Pancreas (tissue), 10 donors: ENCODE results near the gene UNK. TPM values are rescaled to one million over a fixed set of nuclear protein-coding genes. Genes with fewer than 3 reads are reported as not detected.

Experiments used
- ATAC-seq, 4 donors: fragments of 200-7000 bp; cut with Tn5 transposase; one replicate each; pipeline versions ENCODE4 v1.8.0 to v1.9.1; 2020; ENCODE audit warnings: mild to moderate bottlenecking in 4 of 4, moderate library complexity in 4 of 4
- DNase-seq, 6 donors: peaks; one replicate each; pipeline ENCODE4 v3.0.0-alpha.2; 2020
- FAIRE-seq: peaks from 2 replicates; lab custom pipeline; 2012; peaks lifted over from hg19 to GRCh38; lab: Jason Lieb, UNC
- H3K27ac ChIP-seq, 4 donors: fragments of 200-600 bp; sonication (generic); 1 replicate in 3 of 4; 2 replicates in 1 of 4; pipeline versions ENCODE4 v1.5.0 to v1.8.0; 2020
- H3K27me3 ChIP-seq, 4 donors: fragments of 200-600 bp; one replicate each; pipeline ENCODE4 v1.8.0; 2021
- H3K36me3 ChIP-seq, 3 donors: fragments of 200-600 bp; sonication (generic) in 1 of 3; one replicate each; pipeline versions ENCODE4 v1.5.0 to v1.8.0; 2020 to 2021
- H3K4me1 ChIP-seq, 3 donors: fragments of 200-600 bp; one replicate each; pipeline ENCODE4 v1.8.0; 2021
- H3K4me3 ChIP-seq, 4 donors: fragments of 200-600 bp; sonication (generic) in 2 of 4; one replicate each; pipeline versions ENCODE4 v1.5.0 to v1.8.0; 2020 to 2021
- H3K9me3 ChIP-seq, 4 donors: fragments of 200-600 bp; one replicate each; pipeline ENCODE4 v1.8.0; 2021
- CTCF ChIP-seq, 4 donors: fragments of 200-600 bp; sonication (generic) in 3 of 4; IDR thresholded peaks; one replicate each; pipeline versions ENCODE4 v1.5.0 to v1.8.0; 2021; ENCODE audit warnings: antibody characterized with exemption in 4 of 4
- WGBS, 2 donors: extraction: QIAGEN DNeasy Blood & Tissue Kit; methylation state at CpG; one replicate each; pipeline ENCODE4 v1.1.7; 2013; 5-methylcytosine and 5-hydroxymethylcytosine counted together
- intact Hi-C, 3 donors: fragments of 100-400 bp; cut with DNase I; formaldehyde crosslinking; loops; one replicate each; pipeline versions ENCODE4 v1.11.1 to v1.14.2; 2022
- polyA plus RNA-seq, 2 donors: library from polyadenylated mRNA; stranded (reverse); fragments of 200-250 nt; gene quantifications; one replicate each; pipeline ENCODE4 v1.2.3, GENCODE V29; 2013
- total RNA-seq, 6 donors: library from RNA; stranded (reverse); fragmentation: NEBNext Ultra II Directional in 4 of 6; extraction: Animal tissue kit (Norgen Biotek cat#: 25700) in 4 of 6; gene quantifications; one replicate each; pipeline versions ENCODE4 v1.2.1 to v1.2.4, GENCODE V29; 2021 to 2023
- donor health status: healthy with polysubstance abuse.
- donor health status: DM: no; HTN: no; CAD: no; lungs with moderate emphysema.
- donor health status: DM: no; HTN: no; CAD: no.
- donor health status: control.
- donor health status: control.
- donor health status: Bipolar disorder and iron deficiency.
- donor health status: DM: yes; HTN: yes; CAD: no.
- donor health status: DM: no; HTN: no; CAD: no.
- donor health status: DM: no; HTN: no; CAD: no.
- donor health status: DM: yes; HTN: yes; CAD: no.

Gene UNK
- total and polyA plus RNA-seq, 8 donors: 12.8 to 28.9 (median 15.3) TPM

- no peaks in the 10 kb centered on the region for H3K36me3 ChIP-seq
Observed at GRCh38 chr17:75739174-75739573, 45.4 kb upstream of the UNK start.

GRCh38 chr17:75739801-75740200 lies 44.8 kb upstream of the UNK start:
- H3K4me3 ChIP-seq: no peak overlapping the region
- no peaks in the 10 kb centered on the region for H3K27me3 ChIP-seq
- FAIRE-seq (no peak), DNase-seq (no peak), ATAC-seq (no peak)
- 88 to 93% methylated on average over 14 of the region's 14 CpGs for WGBS, 2 donors
- H3K4me1 ChIP-seq: no peaks in the 10 kb centered on the region
- H3K27ac ChIP-seq: no peak overlapping the region
- no peak for TF ChIP-seq CTCF (IDR thresholded peaks at IDR 0.05)
- intact Hi-C loops: loop anchor here in 1 of 3 donors (10.0 kb wide), 1 partner anchor 65 kb away; no protein-coding TSS in a partner anchor
- H3K9me3 ChIP-seq: no peaks in the 10 kb centered on the region
- no peaks in the 10 kb centered on the region for H3K36me3 ChIP-seq

More at GRCh38 chr17:75739174-75739573, 45.4 kb upstream of the UNK start:
- TF ChIP-seq CTCF (IDR thresholded peaks at IDR 0.05): no peak
- intact Hi-C loops: no loop called here
- WGBS, 2 donors: 93 to 96% methylated on average over 7 of the region's 7 CpGs
- DNase-seq (no peak), FAIRE-seq (no peak), ATAC-seq (no peak)
- Histone ChIP-seq H3K4me1 (no peaks in the 10 kb centered on the region), H3K27me3 (no peaks in the 10 kb centered on the region), H3K4me3 (no peak overlapping the region), H3K9me3 (no peaks in the 10 kb centered on the region), H3K27ac (no peak overlapping the region)

- no peak for TF ChIP-seq CTCF (IDR thresholded peaks at IDR 0.05)
- Histone ChIP-seq H3K27ac (no peak overlapping the region), H3K27me3 (no peaks in the 10 kb centered on the region), H3K4me3 (no peak overlapping the region), H3K4me1 (no peaks in the 10 kb centered on the region), H3K36me3 (no peaks in the 10 kb centered on the region), H3K9me3 (no peaks in the 10 kb centered on the region)
- DNase-seq (peak in 1 of 6 donors; percentile 57), ATAC-seq (no peak), FAIRE-seq (no peak)
- intact Hi-C loops: loop anchor here in 1 of 3 donors (10.0 kb wide), 1 partner anchor 65 kb away; no protein-coding TSS in a partner anchor
- 88 to 90% methylated on average over 17 of the region's 17 CpGs for WGBS, 2 donors
Observed at GRCh38 chr17:75740215-75740614, 44.4 kb upstream of the UNK start.

GRCh38 chr17:75740631-75741077 lies 44.0 kb upstream of the UNK start:
- WGBS, 2 donors: 85 to 87% methylated on average over 17 of the region's 17 CpGs
- Histone ChIP-seq H3K36me3 (no peaks in the 10 kb centered on the region), H3K27me3 (no peaks in the 10 kb centered on the region), H3K9me3 (no peaks in the 10 kb centered on the region), H3K4me3 (no peak overlapping the region), H3K27ac (no peak overlapping the region), H3K4me1 (no peaks in the 10 kb centered on the region)
- ATAC-seq (no peak), DNase-seq (peak in 1 of 6 donors; percentile 65), FAIRE-seq (no peak)
- TF ChIP-seq CTCF (IDR thresholded peaks at IDR 0.05): no peak
- intact Hi-C loops: loop anchor here in 1 of 3 donors (10.0 kb wide), 1 partner anchor 66 kb away; no protein-coding TSS in a partner anchor

GRCh38 chr17:75742337-75742736 lies 42.3 kb upstream of the UNK start:
- no peaks in the 10 kb centered on the region for H3K27me3 ChIP-seq
- H3K36me3 ChIP-seq: no peaks in the 10 kb centered on the region
- intact Hi-C loops: loop anchor here in 1 of 3 donors (10.0 kb wide), 1 partner anchor 68 kb away; no protein-coding TSS in a partner anchor
- DNase-seq (peak in 1 of 6 donors; percentile 59), FAIRE-seq (no peak), ATAC-seq (no peak)
- H3K4me1 ChIP-seq: no peaks in the 10 kb centered on the region
- no peak overlapping the region for H3K27ac ChIP-seq
- 87 to 93% methylated on average over 22 to 25 of the region's 25 CpGs for WGBS, 2 donors
- TF ChIP-seq CTCF (IDR thresholded peaks at IDR 0.05): no peak
- no peak overlapping the region for H3K4me3 ChIP-seq
- no peaks in the 10 kb centered on the region for H3K9me3 ChIP-seq
